Measurements from ENCODE around the gene SOX18. TPM values are rescaled to one million over a fixed set of nuclear protein-coding genes. Genes with fewer than 3 reads are reported as not detected.

SOX18 gene
- total and polyA plus RNA-seq, 2 of the 13 experiments (the other 11 are each of a cell fraction or from before 2014, with no cell fraction given), result 1.6 to 1.9 TPM

GRCh38 chr20:64024141-64024990, 25.1 kb downstream of the SOX18 start (continued):
- TF ChIP-seq ZNF230 (CRISPR knock-in tag; IDR thresholded peaks at IDR 0.05) (peak; percentile 74; the same call in 1 of the 2 replicates), ZBTB14 (CRISPR knock-in tag; IDR thresholded peaks at IDR 0.05) (0 out of 2 replicates have a peak, but pooled peaks have one; percentile 15), ZNF530 (CRISPR knock-in tag; IDR thresholded peaks at IDR 0.05; ENCODE audit: low read depth) (no peak), AKAP8 (CRISPR knock-in tag; IDR thresholded peaks at IDR 0.05) (no peak; the same call in 1 of the 2 replicates), ZNF556 (CRISPR knock-in tag; IDR thresholded peaks at IDR 0.05; ENCODE audit: borderline replicate concordance) (peak; percentile 28; the same call in 1 of the 2 replicates), SALL2 (CRISPR knock-in tag; IDR thresholded peaks at IDR 0.05) (no peak), GTF2F1 (IDR thresholded peaks at IDR 0.05; ENCODE audit: low read length) (no peak), JUND (CRISPR knock-in tag; IDR thresholded peaks at IDR 0.05) (peak; percentile 55; the same call in 1 of the 2 replicates), ZNF777 (CRISPR knock-in tag; IDR thresholded peaks at IDR 0.05) (peak; percentile 32; the same call in 1 of the 2 replicates), TSC22D2 (CRISPR knock-in tag; IDR thresholded peaks at IDR 0.05; ENCODE audit: borderline replicate concordance) (no peak), ZNF780A (CRISPR knock-in tag; IDR thresholded peaks at IDR 0.05) (no peak), ZMAT5 (CRISPR knock-in tag; IDR thresholded peaks at IDR 0.05; ENCODE audit: borderline replicate concordance, low read depth) (no peak), HDAC6 (IDR thresholded peaks at IDR 0.05; ENCODE audit: low read depth, low read length) (no peak), ZFP82 (CRISPR knock-in tag; IDR thresholded peaks at IDR 0.05; ENCODE audit: borderline replicate concordance) (no peak), ZSCAN31 (CRISPR knock-in tag; IDR thresholded peaks at IDR 0.05; ENCODE audit: low read depth) (peak; percentile 43; the same call in 1 of the 2 replicates), NCOA1 (CRISPR knock-in tag; IDR thresholded peaks at IDR 0.05) (0 out of 2 replicates have a peak, but pooled peaks have one; percentile 40), NFKB2 (CRISPR knock-in tag; IDR thresholded peaks at IDR 0.05; ENCODE audit: borderline replicate concordance) (peak; percentile 89; the same call in 1 of the 2 replicates), TEF (CRISPR knock-in tag; IDR thresholded peaks at IDR 0.05) (no peak), LRRFIP1 (CRISPR knock-in tag; conservative IDR thresholded peaks at IDR 0.05) (no peak), ZNF234 (CRISPR knock-in tag; conservative IDR thresholded peaks at IDR 0.05) (no peak), IKZF1 (IDR thresholded peaks at IDR 0.05) (no peak)
- TF ChIP-seq, protein P1, sequence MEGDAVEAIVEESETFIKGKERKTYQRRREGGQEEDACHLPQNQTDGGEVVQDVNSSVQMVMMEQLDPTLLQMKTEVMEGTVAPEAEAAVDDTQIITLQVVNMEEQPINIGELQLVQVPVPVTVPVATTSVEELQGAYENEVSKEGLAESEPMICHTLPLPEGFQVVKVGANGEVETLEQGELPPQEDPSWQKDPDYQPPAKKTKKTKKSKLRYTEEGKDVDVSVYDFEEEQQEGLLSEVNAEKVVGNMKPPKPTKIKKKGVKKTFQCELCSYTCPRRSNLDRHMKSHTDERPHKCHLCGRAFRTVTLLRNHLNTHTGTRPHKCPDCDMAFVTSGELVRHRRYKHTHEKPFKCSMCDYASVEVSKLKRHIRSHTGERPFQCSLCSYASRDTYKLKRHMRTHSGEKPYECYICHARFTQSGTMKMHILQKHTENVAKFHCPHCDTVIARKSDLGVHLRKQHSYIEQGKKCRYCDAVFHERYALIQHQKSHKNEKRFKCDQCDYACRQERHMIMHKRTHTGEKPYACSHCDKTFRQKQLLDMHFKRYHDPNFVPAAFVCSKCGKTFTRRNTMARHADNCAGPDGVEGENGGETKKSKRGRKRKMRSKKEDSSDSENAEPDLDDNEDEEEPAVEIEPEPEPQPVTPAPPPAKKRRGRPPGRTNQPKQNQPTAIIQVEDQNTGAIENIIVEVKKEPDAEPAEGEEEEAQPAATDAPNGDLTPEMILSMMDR (CRISPR knock-in tag; IDR thresholded peaks at IDR 0.05), result peak; percentile 53
- TF ChIP-seq, protein P2, sequence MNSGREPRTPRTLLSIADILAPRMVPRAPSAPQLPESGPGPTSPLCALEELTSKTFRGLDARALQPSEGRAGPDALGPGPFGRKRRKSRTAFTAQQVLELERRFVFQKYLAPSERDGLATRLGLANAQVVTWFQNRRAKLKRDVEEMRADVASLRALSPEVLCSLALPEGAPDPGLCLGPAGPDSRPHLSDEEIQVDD (CRISPR knock-in tag; IDR thresholded peaks at IDR 0.05; ENCODE audit: borderline replicate concordance), result no peak

All from HepG2 (cell line).